A549 treated with ZK216348 at 1 μM for 4 hours (cell line): Measurements from ENCODE around the gene ALPP. TPM values are rescaled to one million over a fixed set of nuclear protein-coding genes. Genes with fewer than 3 reads are reported as not detected.

Source experiments
- total RNA-seq: library from RNA; stranded (reverse); fragments of 200-300 nt; extraction: Qiagen RNA extraction; gene quantifications from 5 replicates; pipeline ENCODE4 v1.2.3, GENCODE V29; 2022; ENCODE audit warnings: low read depth

ALPP gene
- 2.4 to 3.3 TPM (median 2.7 TPM) in 5 replicates for total RNA-seq

DNA sequence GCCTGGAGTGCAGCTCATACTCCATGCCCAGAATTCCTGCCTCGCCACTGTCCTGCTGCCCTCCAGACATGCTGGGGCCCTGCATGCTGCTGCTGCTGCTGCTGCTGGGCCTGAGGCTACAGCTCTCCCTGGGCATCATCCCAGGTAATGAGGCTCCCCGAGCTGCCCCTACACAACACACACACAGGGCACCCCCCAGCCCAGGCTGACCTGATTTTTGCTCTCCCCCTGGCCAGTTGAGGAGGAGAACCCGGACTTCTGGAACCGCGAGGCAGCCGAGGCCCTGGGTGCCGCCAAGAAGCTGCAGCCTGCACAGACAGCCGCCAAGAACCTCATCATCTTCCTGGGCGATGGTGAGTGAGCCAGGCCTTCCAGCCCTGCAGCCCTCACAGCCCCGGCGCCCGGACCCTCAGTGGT is at the start of gene ALPP:
Gene ALPP (plus strand): TSS at position 17 of the 417 bp plus-strand sequence. CDS start 52 bp downstream, at position 69.

DNA sequence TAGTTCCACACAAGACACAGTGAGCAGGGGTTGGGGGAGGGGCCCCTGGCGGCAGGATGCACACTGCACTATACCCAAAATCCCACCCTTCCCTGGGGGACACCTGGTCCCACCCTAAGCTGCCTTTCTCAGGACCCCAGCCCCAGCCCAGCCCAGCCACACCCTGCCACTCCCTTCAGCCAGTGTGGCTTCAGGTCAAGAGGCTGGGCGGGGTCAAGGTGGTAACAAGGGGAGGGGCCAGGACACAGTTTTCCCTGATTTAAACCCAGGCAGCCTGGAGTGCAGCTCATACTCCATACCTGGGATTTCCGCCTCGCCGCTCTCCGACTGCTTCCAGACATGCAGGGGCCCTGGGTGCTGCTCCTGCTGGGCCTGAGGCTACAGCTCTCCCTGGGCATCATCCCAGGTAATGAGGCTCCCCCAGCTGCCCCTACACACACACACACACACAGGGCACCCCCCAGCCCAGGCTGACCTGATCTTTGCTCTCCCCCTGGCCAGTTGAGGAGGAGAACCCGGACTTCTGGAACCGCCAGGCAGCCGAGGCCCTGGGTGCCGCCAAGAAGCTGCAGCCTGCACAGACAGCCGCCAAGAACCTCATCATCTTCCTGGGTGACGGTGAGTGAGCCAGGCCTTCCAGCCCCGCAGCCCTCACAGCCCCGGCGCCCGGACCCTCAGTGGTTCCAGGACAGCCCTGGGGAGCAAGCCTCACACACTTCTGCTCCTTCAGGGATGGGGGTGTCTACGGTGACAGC is 28.2 kb downstream of the ALPP start, which contains the start of gene ALPG:
Gene ALPG (plus strand): TSS at position 289 of the 755 bp plus-strand sequence. CDS start 51 bp downstream, at position 340.

Other genes with a start within 250 kb of the ALPP start
- gene ALPG, start 28.1 kb downstream of the ALPP start, total RNA-seq, result 0.20 to 0.38 TPM (median 0.22 TPM) in 4 of 5 replicates, not detected in the other
- not detected in 5 replicates for gene ALPI, start 77.4 kb downstream of the ALPP start, total RNA-seq
- 0.07 to 0.31 TPM (median 0.21 TPM) in 4 of 5 replicates, not detected in the other for gene ECEL1, start 109.1 kb downstream of the ALPP start, total RNA-seq
- 0.08 to 0.31 TPM (median 0.20 TPM) in 4 of 5 replicates, not detected in the other for gene PRSS56, start 141.6 kb downstream of the ALPP start, total RNA-seq
- gene CHRND, start 147.4 kb downstream of the ALPP start, total RNA-seq, result not detected in 5 replicates
- not detected in 5 replicates for gene CHRNG, start 160.9 kb downstream of the ALPP start, total RNA-seq
- gene TIGD1, start 171.8 kb downstream of the ALPP start, total RNA-seq, result 4.1 to 6.7 TPM (median 4.7 TPM) in 5 replicates
- 93.6 to 338 TPM (median 101 TPM) in 5 replicates for gene EIF4E2, start 171.9 kb downstream of the ALPP start, total RNA-seq